Measurements from ENCODE around the gene ARHGAP15.

The ARHGAP15 gene

GRCh38 chr2:143401861-143402260, 272.6 kb downstream of the ARHGAP15 start:
- no peak for DNase-seq (ENCODE audit: low read depth)

GRCh38 chr2:143402451-143402850, 273.2 kb downstream of the ARHGAP15 start:
- no peak for DNase-seq (ENCODE audit: low read depth)

- no peak for DNase-seq (ENCODE audit: low read depth)
Observed at GRCh38 chr2:143410082-143410897, 281.1 kb downstream of the ARHGAP15 start.

GRCh38 chr2:143415571-143415970, 286.4 kb downstream of the ARHGAP15 start:
- DNase-seq (ENCODE audit: low read depth), result no peak

- no peak for DNase-seq (ENCODE audit: low read depth)
Observed at GRCh38 chr2:143417428-143417827, 288.2 kb downstream of the ARHGAP15 start.

GRCh38 chr2:143420313-143420712, 291.1 kb downstream of the ARHGAP15 start:
- no peak for DNase-seq (ENCODE audit: low read depth)

GRCh38 chr2:143422681-143423080, 293.5 kb downstream of the ARHGAP15 start:
- no peak for DNase-seq (ENCODE audit: low read depth)

GRCh38 chr2:143425896-143426295, 296.7 kb downstream of the ARHGAP15 start:
- no peak for DNase-seq (ENCODE audit: low read depth)

- no peak for DNase-seq (ENCODE audit: low read depth)
Observed at GRCh38 chr2:143426296-143426695, 297.1 kb downstream of the ARHGAP15 start.

GRCh38 chr2:143428700-143429099, 299.5 kb downstream of the ARHGAP15 start:
- peak; percentile 0 for DNase-seq (ENCODE audit: low read depth)

- no peak for DNase-seq (ENCODE audit: low read depth)
Observed at GRCh38 chr2:143429932-143430679, 300.9 kb downstream of the ARHGAP15 start.

GRCh38 chr2:143431316-143431715, 302.1 kb downstream of the ARHGAP15 start:
- DNase-seq (ENCODE audit: low read depth), result no peak

GRCh38 chr2:143433251-143433650, 304.0 kb downstream of the ARHGAP15 start:
- DNase-seq (ENCODE audit: low read depth), result no peak

- DNase-seq (ENCODE audit: low read depth), result no peak
Observed at GRCh38 chr2:143433840-143434239, 304.6 kb downstream of the ARHGAP15 start.

GRCh38 chr2:143434445-143434844, 305.2 kb downstream of the ARHGAP15 start:
- no peak for DNase-seq (ENCODE audit: low read depth)

- DNase-seq (ENCODE audit: low read depth), result no peak
Observed at GRCh38 chr2:143435131-143435530, 305.9 kb downstream of the ARHGAP15 start.

GRCh38 chr2:143436951-143437350, 307.7 kb downstream of the ARHGAP15 start:
- no peak for DNase-seq (ENCODE audit: low read depth)

- no peak for DNase-seq (ENCODE audit: low read depth)
Observed at GRCh38 chr2:143440411-143441012, 311.3 kb downstream of the ARHGAP15 start.

GRCh38 chr2:143442193-143442592, 313.0 kb downstream of the ARHGAP15 start:
- DNase-seq (ENCODE audit: low read depth), result no peak

GRCh38 chr2:143451642-143452281, 322.5 kb downstream of the ARHGAP15 start:
- no peak for DNase-seq (ENCODE audit: low read depth)

GRCh38 chr2:143452817-143453451, 323.7 kb downstream of the ARHGAP15 start:
- DNase-seq (ENCODE audit: low read depth), result peak; percentile 7

- DNase-seq (ENCODE audit: low read depth), result no peak
Observed at GRCh38 chr2:143453981-143454511, 324.8 kb downstream of the ARHGAP15 start.

Data from T-helper 22 cell (primary cell).